Thoracic aorta (tissue), 2 donors: ENCODE results near the gene DIS3L. TPM values are rescaled to one million over a fixed set of nuclear protein-coding genes. Genes with fewer than 3 reads are reported as not detected.
"Not testable (repeated sequence)": the region's sequence is repeated elsewhere in the genome, so short reads cannot be mapped to it uniquely, and the experiment has no call there.

Source experiments
- ATAC-seq: fragments of 150-250 bp; one replicate; pipeline ENCODE4 v1.8.0; 2017; ENCODE audit warnings: low read depth; ENCODE audit not compliant: insufficient number of reproducible peaks, low FRiP score
- DNase-seq: peaks from one replicate; pipeline ENCODE4 v3.0.0-alpha.2; 2020; ENCODE audit warnings: low spot score
- H3K27ac ChIP-seq, 2 donors: fragments of 200-600 bp; sonication (generic); 1 replicate in 1 of 2; 2 replicates in 1 of 2; pipeline ENCODE4 v1.5.1; 2016; ENCODE audit warnings: mild to moderate bottlenecking in 2 of 2, moderate library complexity in 2 of 2
- H3K27me3 ChIP-seq: fragments of 200-600 bp; sonication (generic); replicated peaks from 2 replicates; pipeline ENCODE4 v1.6.0; 2016; ENCODE audit warnings: mild to moderate bottlenecking; ENCODE audit not compliant: insufficient read depth
- H3K36me3 ChIP-seq: fragments of 200-600 bp; sonication (generic); one replicate; pipeline ENCODE4 v1.5.1; 2016
- H3K4me1 ChIP-seq, 2 donors: fragments of 200-600 bp; sonication (generic); 1 replicate in 1 of 2; 2 replicates in 1 of 2; pipeline versions ENCODE4 v1.5.1 to v1.6.0; 2016; ENCODE audit warnings: low read depth in 2 of 2, mild to moderate bottlenecking in 1 of 2; ENCODE audit not compliant: control insufficient read depth in 1 of 2
- H3K4me3 ChIP-seq: fragments of 200-600 bp; sonication (generic); 2 replicates; pipeline ENCODE4 v1.5.1; 2016; ENCODE audit warnings: mild to moderate bottlenecking
- H3K9me3 ChIP-seq: fragments of 200-600 bp; sonication (generic); 2 replicates; pipeline ENCODE4 v1.5.1; 2016
- CTCF ChIP-seq: fragments of 200-600 bp; sonication (generic); IDR thresholded peaks from one replicate; pipeline ENCODE4 v1.5.1; 2019; ENCODE audit warnings: antibody characterized with exemption
- total RNA-seq, 2 donors: library from RNA; depleted of rRNA; stranded (reverse); fragments of >200 nt; gene quantifications; one replicate each; pipeline versions ENCODE4 v1.1.0 to v1.2.3, GENCODE V29; 2016

Gene DIS3L
- total RNA-seq, 2 donors from 2014 or later, result 36.8 to 45.1 TPM

GRCh38 chr15:66312144-66312543 is 18.8 kb downstream of the DIS3L start:
- Histone ChIP-seq H3K4me1 (no peaks in the 10 kb centered on the region), H3K36me3 (peaks cover 46% of the 10 kb centered on the region), H3K27me3 (no peaks in the 10 kb centered on the region), H3K4me3 (no peak overlapping the region), H3K27ac (no peak overlapping the region), H3K9me3 (no peaks in the 10 kb centered on the region)
- ATAC-seq, result no peak
- no peak for DNase-seq
- TF ChIP-seq CTCF, result no peak

- DNase-seq, result no peak
These were observed 30.1 kb downstream of the DIS3L start for GRCh38 chr15:66323312-66323928.

DNA sequence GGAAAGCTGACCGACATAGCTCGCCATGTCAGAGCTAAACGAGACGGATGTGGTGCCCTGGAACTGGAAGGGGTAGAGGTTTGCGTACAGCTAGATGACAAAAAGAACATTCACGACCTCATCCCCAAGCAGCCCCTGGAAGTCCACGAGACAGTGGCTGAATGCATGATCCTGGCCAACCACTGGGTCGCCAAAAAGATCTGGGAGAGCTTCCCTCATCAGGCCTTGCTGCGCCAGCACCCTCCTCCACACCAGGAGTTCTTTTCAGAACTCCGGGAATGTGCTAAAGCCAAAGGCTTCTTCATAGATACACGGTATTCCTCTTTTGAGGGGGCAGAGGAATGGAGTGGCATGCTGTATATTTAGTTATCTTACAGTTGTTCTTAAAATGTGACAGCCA is 32.7 kb downstream of the DIS3L start:
- Histone ChIP-seq H3K9me3 (no peaks in the 10 kb centered on the region), H3K4me1 (no peaks in the 10 kb centered on the region), H3K36me3 (peaks cover 51% of the 10 kb centered on the region), H3K4me3 (no peak overlapping the region), H3K27ac (no peak overlapping the region), H3K27me3 (no peaks in the 10 kb centered on the region)
- TF ChIP-seq CTCF, result no peak
- DNase-seq, result no peak
- no peak for ATAC-seq

More at GRCh38 chr15:66323312-66323928, 30.1 kb downstream of the DIS3L start:
- no peak overlapping the region for H3K27ac ChIP-seq
- H3K9me3 ChIP-seq, result no peaks in the 10 kb centered on the region
- H3K27me3 ChIP-seq, result no peaks in the 10 kb centered on the region
- no peaks in the 10 kb centered on the region for H3K4me1 ChIP-seq
- peaks cover 40% of the 10 kb centered on the region for H3K36me3 ChIP-seq
- no peak for TF ChIP-seq CTCF
- no peak for ATAC-seq
- no peak overlapping the region for H3K4me3 ChIP-seq

DNA sequence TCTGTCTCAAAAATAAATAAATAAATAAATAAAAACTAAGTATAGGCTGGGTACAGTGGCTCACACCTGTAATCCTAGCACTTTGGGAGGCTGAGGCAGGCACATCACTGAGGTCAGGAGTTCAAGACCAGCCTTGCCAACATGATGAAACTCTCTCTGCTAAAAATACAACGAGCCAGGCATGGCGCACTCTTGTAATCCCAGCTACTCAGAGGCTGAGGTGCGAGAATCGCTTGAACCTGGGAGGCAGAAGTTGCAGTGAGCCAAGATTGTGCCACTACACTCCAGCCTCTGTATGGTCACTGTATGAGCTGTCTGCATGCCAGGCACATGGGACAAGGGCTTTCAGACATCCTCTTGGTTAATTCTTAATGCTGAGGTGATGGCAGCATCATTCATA is 34.4 kb downstream of the DIS3L start:
- Histone ChIP-seq H3K27me3 (no peaks in the 10 kb centered on the region), H3K4me3 (no peak overlapping the region), H3K9me3 (no peaks in the 10 kb centered on the region), H3K4me1 (no peaks in the 10 kb centered on the region), H3K36me3 (peaks cover 46% of the 10 kb centered on the region), H3K27ac (no peak overlapping the region)
- DNase-seq, result no peak
- no peak for TF ChIP-seq CTCF
- ATAC-seq, result no peak

GRCh38 chr15:66328771-66329170 is 35.4 kb downstream of the DIS3L start:
- Histone ChIP-seq H3K27ac (no peak overlapping the region), H3K9me3 (no peaks in the 10 kb centered on the region), H3K36me3 (peaks cover 37% of the 10 kb centered on the region)

DNA sequence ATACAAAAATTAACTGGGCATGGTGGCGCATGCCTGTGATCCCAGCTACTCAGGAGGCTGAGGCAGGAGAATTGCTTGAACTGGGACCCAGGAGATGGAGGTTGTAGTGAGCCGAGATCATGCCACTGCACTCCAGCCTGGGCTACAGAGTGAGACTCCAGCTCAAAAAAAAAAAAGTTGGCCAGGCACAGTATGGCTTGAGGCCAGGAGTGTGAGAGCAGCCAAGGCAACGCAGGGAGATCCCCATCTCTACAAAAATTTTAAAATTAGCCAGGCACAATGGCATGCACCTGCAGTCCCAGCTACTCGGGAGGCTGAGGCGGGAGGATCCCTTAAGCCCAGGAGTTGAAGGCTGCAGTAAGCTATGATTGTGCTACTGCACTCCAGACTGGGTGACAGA is 55.2 kb downstream of the DIS3L start:
- H3K36me3 ChIP-seq, result not testable (repeated sequence)

More at GRCh38 chr15:66328771-66329170, 35.4 kb downstream of the DIS3L start:
- Histone ChIP-seq H3K4me1 (no peaks in the 10 kb centered on the region), H3K4me3 (no peak overlapping the region), H3K27me3 (no peaks in the 10 kb centered on the region)
- no peak for TF ChIP-seq CTCF
- ATAC-seq, result no peak
- DNase-seq, result no peak

More for the DNA sequence above, 55.2 kb downstream of the DIS3L start:
- not testable (repeated sequence) for H3K4me1 ChIP-seq, H3K27ac ChIP-seq, H3K9me3 ChIP-seq, H3K27me3 ChIP-seq, ATAC-seq, H3K4me3 ChIP-seq, DNase-seq
